OCI-LY1 (cell line): ENCODE data around the gene MATR3.

Experiments used
- H2AFZ ChIP-seq: fragments of 200-600 bp; sonication (generic), shearing (Covaris generic); 2 replicates; pipeline ENCODE4 v1.6.0; 2014; ENCODE audit warnings: antibody characterized with exemption, mild to moderate bottlenecking, low read length
- H3F3A ChIP-seq: fragments of 200-600 bp; sonication (generic), shearing (Covaris generic); 2 replicates; pipeline ENCODE4 v1.6.0; 2014; ENCODE audit warnings: mild to moderate bottlenecking, antibody characterized with exemption, low read length, moderate library complexity; ENCODE audit not compliant: insufficient read depth
- H3K27ac ChIP-seq: fragments of 200-600 bp; sonication (generic); 2 replicates; pipeline ENCODE4 v1.5.1; 2014; ENCODE audit warnings: low read length, mixed run types, mild to moderate bottlenecking, low read depth; ENCODE audit not compliant: poor library complexity, severe bottlenecking
- H3K27me3 ChIP-seq: fragments of 200-600 bp; sonication (generic); 2 replicates; pipeline ENCODE4 v1.6.0; 2014; ENCODE audit warnings: antibody characterized with exemption, mild to moderate bottlenecking, low read length, moderate library complexity; ENCODE audit not compliant: insufficient read depth
- H3K36me3 ChIP-seq: fragments of 200-600 bp; sonication (generic); 2 replicates; pipeline ENCODE4 v1.6.1; 2014; ENCODE audit warnings: mild to moderate bottlenecking, antibody characterized with exemption, low read length, moderate library complexity, mixed read lengths; ENCODE audit not compliant: insufficient read depth
- H3K4me1 ChIP-seq: fragments of 200-600 bp; sonication (generic); 2 replicates; pipeline ENCODE4 v1.5.1; 2014; ENCODE audit warnings: mild to moderate bottlenecking, low read length, moderate library complexity; ENCODE audit not compliant: insufficient read depth, severe bottlenecking
- H3K4me2 ChIP-seq: fragments of 200-600 bp; sonication (generic), shearing (Covaris generic); 2 replicates; pipeline ENCODE4 v1.6.1; 2014; ENCODE audit warnings: low read length
- H3K4me3 ChIP-seq: fragments of 200-600 bp; sonication (generic); 2 replicates; pipeline ENCODE4 v1.5.1; 2014; ENCODE audit warnings: low read length, low read depth, mild to moderate bottlenecking, mixed read lengths; ENCODE audit not compliant: poor library complexity, severe bottlenecking
- H3K79me2 ChIP-seq: fragments of 200-600 bp; shearing (Covaris generic); 2 replicates; pipeline ENCODE4 v1.6.1; 2016; ENCODE audit warnings: mixed run types, low read length, mixed read lengths; ENCODE audit not compliant: insufficient read depth
- H3K9ac ChIP-seq: fragments of 200-600 bp; sonication (generic), shearing (Covaris generic); 2 replicates; pipeline ENCODE4 v1.6.1; 2014; ENCODE audit warnings: mild to moderate bottlenecking, low read length, mixed read lengths
- H3K9me2 ChIP-seq: fragments of 200-600 bp; sonication (generic), shearing (Covaris generic); 2 replicates; pipeline ENCODE4 v1.6.1; 2014; ENCODE audit warnings: low read depth, mild to moderate bottlenecking, low read length, mixed read lengths
- H3K9me3 ChIP-seq: fragments of 200-600 bp; shearing (Covaris generic); 2 replicates; pipeline ENCODE4 v1.6.1; 2014; ENCODE audit warnings: low read length, mixed read lengths
- H4K20me1 ChIP-seq: fragments of 200-600 bp; sonication (generic), shearing (Covaris generic); 2 replicates; pipeline ENCODE4 v1.6.0; 2016; ENCODE audit warnings: mild to moderate bottlenecking, low read length; ENCODE audit not compliant: insufficient read depth
- CTCF ChIP-seq: fragments of 200-600 bp; sonication (generic), shearing (Covaris generic); IDR thresholded peaks from 2 replicates; pipeline ENCODE4 v1.5.1; 2017; ENCODE audit warnings: mild to moderate bottlenecking, antibody characterized with exemption, low read length, moderate library complexity, mixed read lengths
- EZH2 ChIP-seq: fragments of 200-600 bp; sonication (generic), shearing (Covaris generic); IDR thresholded peaks from 2 replicates; pipeline ENCODE4 v1.8.0; 2017; ENCODE audit warnings: borderline replicate concordance, mixed run types, mild to moderate bottlenecking, antibody characterized with exemption, low read length, moderate library complexity, mixed read lengths

Gene MATR3

DNA sequence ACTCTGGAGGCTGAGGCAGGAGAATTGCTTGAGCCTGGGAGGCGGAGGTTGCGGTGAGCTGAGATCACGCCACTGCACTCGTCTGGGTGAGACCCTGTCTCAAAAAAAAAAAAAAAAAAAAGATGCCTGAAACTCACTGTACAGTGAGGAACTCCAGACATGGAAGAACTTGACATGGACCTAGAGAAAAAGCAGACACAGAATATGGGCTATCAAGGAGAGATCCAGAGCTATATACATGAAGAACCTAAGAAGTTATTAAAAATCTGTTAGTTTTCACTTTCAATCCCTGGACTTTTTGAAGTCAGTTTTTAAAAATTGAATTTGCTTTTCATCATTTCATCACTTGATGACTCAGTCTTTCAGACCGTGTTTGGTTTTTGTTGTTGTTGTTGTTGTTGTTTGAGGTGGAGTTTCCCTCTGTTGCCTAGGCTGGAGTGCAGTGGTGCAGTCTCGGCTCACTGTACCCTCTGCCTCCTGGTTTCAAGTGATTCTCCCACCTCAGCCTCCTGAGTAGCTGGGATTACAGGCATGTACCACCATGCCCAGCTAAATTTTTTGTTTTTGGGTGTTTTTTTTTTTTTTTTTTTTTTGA, 68.4 kb downstream of the MATR3 start:
- H3K4me3 ChIP-seq = no peak overlapping the region
- H3K79me2 ChIP-seq = peaks cover 40% of the 10 kb centered on the region
- no peaks in the 10 kb centered on the region for H3K9me3 ChIP-seq
- H3K9me2 ChIP-seq = no peaks in the 10 kb centered on the region
- H2AFZ ChIP-seq = no peak overlapping the region
- H3K4me1 ChIP-seq = no peaks in the 10 kb centered on the region
- peaks cover 4% of the 10 kb centered on the region; the same call in 1 of the 2 replicates for H4K20me1 ChIP-seq
- H3K27me3 ChIP-seq = no peaks in the 10 kb centered on the region
- no peak overlapping the region for H3K27ac ChIP-seq
- no peak overlapping the region for H3K4me2 ChIP-seq
- TF ChIP-seq CTCF (no peak), EZH2 (no peak)
- H3K9ac ChIP-seq = no peak overlapping the region
- H3K36me3 ChIP-seq = peaks cover 64% of the 10 kb centered on the region
- no peaks in the 10 kb centered on the region for H3F3A ChIP-seq

DNA sequence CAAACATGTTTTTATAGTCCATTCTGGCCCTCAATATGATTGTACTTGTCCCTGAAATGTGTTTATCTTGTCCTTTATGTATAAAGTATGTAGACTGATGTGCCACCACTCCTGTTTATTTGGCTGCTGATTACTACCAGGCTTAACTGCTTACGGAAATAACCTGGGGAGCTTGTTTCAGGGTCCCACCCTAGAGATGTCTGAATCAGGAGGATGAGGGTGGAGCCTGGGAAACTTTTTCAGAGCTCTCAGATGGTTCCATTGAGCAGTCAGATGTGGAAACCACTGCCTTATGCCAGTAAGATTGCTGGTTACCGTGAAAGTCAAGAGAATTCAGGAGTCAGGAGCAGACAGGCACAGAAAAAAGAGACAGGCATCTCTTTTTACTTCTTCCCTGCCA, 70.4 kb downstream of the MATR3 start:
- H3K4me2 ChIP-seq = no peak overlapping the region
- H3K9me2 ChIP-seq = no peaks in the 10 kb centered on the region
- H3K9ac ChIP-seq = no peak overlapping the region
- TF ChIP-seq CTCF = no peak
- no peak for TF ChIP-seq EZH2
- H3K79me2 ChIP-seq = peaks cover 20% of the 10 kb centered on the region
- H3K27ac ChIP-seq = no peak overlapping the region
- no peaks in the 10 kb centered on the region for H3K27me3 ChIP-seq
- no peak overlapping the region for H3K4me3 ChIP-seq
- H3F3A ChIP-seq = no peaks in the 10 kb centered on the region
- H2AFZ ChIP-seq = no peak overlapping the region
- H3K9me3 ChIP-seq = no peaks in the 10 kb centered on the region
- H3K4me1 ChIP-seq = no peaks in the 10 kb centered on the region
- H3K36me3 ChIP-seq = peaks cover 61% of the 10 kb centered on the region
- peaks cover 4% of the 10 kb centered on the region; the same call in 1 of the 2 replicates for H4K20me1 ChIP-seq

GRCh38 chr5:139364466-139364865, 70.9 kb downstream of the MATR3 start:
- Histone ChIP-seq H3K36me3 (peaks cover 65% of the 10 kb centered on the region), H3K27ac (no peak overlapping the region), H3K9me3 (no peaks in the 10 kb centered on the region), H3K4me1 (no peaks in the 10 kb centered on the region), H3K27me3 (no peaks in the 10 kb centered on the region), H3K9me2 (no peaks in the 10 kb centered on the region), H2AFZ (no peak overlapping the region), H3K4me3 (no peak overlapping the region), H4K20me1 (peaks cover 4% of the 10 kb centered on the region; the same call in 1 of the 2 replicates), H3K79me2 (peaks cover 20% of the 10 kb centered on the region), H3F3A (no peaks in the 10 kb centered on the region), H3K9ac (no peak overlapping the region), H3K4me2 (no peak overlapping the region)
- TF ChIP-seq EZH2 (no peak), CTCF (no peak)
